DLD1 (cell line): ENCODE measurements around the gene POC1A.
"Not testable (repeated sequence)": the region's sequence is repeated elsewhere in the genome, so short reads cannot be mapped to it uniquely, and the experiment has no call there.

Experiments
- in situ Hi-C: cut with HindIII; loops from 2 replicates; pipeline ENCODE4 v1.10.0; 2017; ENCODE audit warnings: low sequenced_read_pairs

The POC1A gene

DNA sequence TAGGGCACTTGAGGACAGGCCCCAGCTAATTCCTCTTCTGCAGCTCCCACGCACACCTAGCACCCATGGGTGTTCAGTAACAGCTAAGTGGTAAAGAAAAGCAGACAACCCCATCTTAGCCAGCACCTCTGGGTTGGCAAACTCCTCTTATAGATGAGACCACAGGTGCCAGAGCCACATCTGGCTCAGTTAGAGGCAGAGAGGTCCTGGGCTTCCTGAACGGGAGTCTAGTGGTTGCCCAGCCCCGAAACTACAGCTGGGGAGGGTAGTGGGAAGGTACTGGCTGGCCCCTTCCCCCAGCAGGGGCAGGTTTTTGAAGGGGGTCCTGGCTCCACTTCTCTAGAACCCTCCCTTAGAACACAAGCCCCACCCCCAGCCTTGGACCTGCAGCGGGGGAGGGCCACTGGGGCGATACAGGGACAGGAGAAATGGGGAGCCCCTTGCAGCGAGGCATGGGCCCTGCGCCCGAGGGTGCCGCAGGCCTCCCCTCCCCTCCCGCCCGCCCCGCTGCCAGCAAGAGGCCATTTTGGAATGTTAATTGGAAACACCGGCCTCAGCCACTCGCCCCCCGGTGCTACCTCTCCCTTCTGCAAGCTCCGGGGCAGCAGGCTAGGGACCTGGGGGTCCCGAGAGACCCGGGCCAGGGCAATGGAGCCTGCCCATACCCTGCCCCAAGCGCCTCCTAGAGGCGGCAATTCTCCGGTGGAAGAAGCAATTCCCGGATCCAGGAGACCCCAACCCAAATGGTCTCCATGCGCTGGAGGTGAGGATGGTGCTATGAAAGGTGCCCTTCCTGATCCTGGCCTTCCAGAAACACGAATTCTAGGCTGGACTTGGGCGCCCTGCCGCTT lies 99.3 kb downstream of the POC1A start:
- in situ Hi-C loops: no loop called here

DNA sequence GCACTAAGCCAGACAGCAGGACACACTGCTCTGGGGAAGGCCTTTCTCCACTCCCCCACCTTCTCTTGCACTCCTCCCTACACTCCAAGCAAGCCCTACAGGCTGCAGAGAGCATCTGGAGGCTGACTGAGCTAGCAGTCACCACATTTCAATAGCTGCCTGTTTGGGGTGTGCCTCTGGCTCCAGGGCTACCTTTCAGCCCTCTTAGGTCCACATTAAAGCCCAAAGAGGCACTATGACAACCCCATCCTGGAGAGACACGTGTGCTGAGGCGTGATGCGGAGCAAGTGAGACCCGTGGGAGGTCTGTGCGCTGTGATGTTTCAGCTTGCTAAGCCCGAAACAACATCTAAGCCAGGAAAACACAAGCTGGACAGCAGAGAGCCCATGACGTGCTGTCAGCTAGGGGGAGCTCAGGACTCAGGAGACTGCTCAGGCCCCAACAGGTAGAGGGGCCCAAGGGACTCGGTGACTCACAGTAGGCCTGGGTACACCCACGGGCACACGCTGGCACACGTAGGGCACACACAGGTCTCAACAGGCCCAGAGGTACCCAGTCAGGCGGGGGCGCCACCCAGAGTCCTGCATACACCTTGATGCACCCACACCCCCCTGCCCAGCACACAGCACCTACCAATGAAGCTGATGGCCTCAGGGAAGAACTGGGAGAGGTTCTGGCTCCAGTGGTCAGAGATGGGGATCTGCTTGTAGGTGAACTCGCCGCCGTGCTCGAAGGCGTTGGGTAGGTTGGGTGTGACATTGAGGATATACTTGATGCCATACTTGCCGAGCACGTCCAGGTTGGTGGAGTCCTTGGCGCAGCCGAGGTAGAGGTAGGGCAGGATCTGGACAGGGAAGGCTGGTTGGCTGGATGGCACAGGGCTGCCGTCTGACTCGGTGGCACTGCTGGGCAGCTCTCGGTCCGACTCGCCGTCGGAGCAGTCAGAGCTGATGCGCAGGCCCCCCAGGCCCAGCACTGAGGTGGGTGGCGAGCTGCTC lies 100.6 kb downstream of the POC1A start:
- in situ Hi-C loops: no loop called here

DNA sequence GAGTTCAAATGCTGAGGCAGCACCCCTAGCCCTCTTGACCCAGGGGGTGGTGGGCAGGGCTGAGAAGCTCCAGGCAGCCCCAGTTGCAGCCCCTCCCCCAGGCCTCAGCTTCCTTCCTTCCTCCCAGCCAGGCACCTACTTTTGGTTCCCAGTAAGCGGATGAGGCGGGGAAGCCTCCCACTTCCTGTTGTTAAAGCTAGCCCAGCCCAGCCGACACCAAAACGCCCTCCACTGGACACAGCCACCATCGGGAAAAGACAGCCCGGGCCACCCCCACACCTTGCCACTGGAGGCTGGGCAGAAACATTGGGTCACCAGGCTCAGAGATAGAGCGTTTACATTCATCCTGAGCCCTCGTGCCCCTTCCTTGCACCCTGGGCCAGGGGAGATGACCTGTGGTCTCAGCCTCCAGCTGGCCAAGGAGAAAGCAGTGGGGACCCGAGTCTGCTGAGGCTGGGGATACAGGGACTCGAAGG lies 101.4 kb downstream of the POC1A start:
- in situ Hi-C loops: no loop called here

DNA sequence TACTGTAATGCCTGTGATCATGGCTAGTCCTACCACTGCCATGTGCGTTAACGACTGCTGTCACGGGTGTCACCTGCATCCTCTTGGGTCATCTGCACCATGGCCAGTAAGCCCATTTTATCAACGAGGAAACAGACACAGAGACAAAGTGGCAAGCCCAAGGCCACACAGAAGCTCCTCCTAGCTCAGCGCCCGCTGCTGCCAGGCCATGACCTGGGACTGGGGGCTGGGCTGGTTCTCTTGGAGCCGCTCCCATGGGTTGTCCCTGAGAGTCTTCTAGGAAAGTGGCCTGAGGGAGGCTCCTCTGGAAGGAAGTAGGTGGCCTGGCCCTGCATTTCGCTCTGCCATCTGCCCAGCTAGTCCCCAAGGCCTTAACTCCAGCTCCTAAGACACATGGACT lies 102.8 kb downstream of the POC1A start:
- in situ Hi-C loops: no loop called here

DNA sequence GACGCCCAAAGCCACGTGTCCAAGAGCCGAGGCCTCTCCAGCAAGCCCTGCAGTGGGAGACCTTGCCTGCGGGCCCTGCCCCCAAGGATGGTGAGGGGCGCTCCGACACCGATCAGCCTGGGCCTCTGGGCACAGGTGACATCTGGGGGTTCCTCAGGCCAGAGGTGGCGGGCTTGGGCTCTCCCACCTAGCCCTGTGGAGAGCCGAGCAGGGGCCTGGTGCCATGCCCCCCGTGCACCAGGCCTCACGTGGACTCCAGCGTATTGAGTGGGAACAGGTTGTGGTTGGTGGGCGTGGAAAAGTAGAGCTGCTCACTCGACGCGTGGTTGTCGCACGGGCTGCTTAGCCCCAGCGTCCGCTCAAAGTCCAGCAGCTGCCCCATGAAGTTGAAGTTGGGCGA lies 103.7 kb downstream of the POC1A start:
- in situ Hi-C loops: no loop called here

DNA sequence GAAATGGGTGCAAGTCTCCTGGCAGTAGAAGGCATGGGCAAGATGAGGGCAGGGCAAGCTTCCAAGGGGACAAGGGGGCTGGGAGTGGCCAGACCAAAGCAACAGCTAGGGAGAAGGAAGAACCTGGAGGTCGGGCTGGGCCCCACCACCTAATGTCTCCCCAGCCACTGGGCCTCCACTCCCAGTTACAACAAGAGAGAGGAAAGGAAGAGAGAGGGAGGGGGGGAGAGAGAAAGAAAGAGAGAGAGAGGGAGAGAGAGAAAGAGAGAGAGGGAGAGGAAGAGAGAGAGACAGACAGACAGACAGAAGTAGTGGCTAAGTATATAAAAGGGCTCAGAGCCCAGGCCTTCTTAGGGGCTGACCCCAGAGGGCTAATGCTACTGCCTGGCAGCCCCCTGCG lies 104.7 kb downstream of the POC1A start:
- in situ Hi-C loops: loop anchor here (5.0 kb wide), 1 partner anchor 103 kb away; the partner anchor contains the start of gene POC1A

DNA sequence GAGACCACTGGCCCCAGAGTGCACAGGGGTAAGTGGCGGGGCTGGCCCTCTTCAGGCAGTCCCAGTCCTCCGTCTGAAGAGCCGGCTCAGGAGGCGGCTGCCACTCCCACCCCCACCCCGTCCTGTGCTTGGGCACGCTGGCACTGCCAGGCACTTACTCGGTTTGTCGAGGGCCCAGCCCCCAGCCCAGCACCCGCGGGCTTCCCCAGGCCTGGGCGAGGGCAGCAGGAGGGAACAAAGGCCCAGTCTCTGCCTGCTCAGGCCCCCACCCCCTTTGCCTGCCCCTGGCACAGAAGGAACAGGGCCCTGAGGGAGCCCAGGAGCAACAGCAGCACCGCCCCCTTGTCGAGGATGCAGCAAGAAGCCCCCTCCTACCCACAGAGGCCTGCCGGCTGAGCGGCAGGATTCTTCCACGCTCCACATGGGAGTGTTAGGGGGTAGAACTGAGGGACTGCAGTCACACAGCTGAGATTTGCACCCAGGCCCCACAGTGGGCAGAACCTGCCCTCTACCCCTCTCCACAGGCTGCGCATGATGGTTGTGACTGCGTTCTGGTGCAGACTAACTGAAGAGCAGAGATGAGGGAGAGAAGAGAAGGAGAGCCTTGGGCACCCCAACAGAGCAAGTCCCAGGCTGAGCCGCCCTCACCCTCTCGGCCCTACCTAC lies 106.8 kb downstream of the POC1A start:
- in situ Hi-C loops: loop anchor here (5.0 kb wide), 1 partner anchor 105 kb away; the partner anchor contains the start of gene POC1A

DNA sequence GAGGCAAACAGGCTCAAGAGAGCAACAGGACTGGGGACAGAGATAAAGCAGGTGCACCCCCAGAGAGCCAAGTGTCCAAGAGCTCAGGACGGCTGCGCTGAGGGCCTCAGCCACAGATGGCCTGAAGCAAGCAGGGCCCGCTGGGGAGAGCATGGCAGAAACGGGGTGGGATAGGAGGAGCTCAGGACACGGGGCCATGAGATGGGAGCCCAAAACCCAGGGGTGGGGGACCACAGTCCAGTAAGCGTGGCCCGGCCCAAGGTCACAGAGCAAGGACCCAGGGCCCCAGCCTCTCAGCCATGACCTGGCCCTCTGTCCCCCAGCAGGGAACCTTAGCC lies 107.4 kb downstream of the POC1A start:
- in situ Hi-C loops: loop anchor here (5.0 kb wide), 1 partner anchor 105 kb away; the partner anchor contains the start of gene POC1A

DNA sequence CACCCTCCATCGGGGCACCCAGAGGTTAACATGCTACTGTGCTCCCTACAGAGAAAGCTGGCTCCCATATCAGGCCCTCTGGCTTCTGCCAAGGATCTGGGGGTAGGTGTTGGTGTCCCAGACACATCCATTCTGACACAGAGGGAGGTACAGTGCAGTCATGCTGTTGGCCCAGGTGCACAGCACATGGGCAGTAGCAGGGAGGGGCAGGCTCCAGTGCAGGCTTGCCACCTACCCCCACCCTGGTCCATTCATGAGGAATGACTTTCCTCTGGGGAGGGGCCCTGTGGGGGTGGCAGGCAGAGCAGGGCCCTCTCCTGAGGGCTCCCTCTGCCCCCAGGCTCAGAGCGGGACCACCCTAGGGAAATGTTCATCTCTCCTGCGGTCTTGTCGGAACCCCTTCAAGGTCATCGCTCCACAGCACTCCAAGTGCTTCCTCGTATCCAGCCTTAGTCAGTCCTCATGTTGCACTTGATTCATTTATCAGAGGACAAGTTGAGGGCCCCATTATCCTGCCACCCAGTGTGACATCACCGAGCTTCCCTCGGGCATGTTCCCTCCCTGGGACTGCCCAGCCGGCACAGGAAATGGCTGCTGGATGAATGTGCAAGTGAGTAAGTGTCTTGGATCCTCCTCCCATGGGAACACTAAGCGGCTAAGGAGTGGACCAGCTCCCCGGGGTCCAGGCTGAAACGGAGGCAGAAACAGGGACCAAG lies 107.9 kb downstream of the POC1A start:
- in situ Hi-C loops: loop anchor here (5.0 kb wide), 1 partner anchor 106 kb away; the partner anchor contains the start of gene POC1A

DNA sequence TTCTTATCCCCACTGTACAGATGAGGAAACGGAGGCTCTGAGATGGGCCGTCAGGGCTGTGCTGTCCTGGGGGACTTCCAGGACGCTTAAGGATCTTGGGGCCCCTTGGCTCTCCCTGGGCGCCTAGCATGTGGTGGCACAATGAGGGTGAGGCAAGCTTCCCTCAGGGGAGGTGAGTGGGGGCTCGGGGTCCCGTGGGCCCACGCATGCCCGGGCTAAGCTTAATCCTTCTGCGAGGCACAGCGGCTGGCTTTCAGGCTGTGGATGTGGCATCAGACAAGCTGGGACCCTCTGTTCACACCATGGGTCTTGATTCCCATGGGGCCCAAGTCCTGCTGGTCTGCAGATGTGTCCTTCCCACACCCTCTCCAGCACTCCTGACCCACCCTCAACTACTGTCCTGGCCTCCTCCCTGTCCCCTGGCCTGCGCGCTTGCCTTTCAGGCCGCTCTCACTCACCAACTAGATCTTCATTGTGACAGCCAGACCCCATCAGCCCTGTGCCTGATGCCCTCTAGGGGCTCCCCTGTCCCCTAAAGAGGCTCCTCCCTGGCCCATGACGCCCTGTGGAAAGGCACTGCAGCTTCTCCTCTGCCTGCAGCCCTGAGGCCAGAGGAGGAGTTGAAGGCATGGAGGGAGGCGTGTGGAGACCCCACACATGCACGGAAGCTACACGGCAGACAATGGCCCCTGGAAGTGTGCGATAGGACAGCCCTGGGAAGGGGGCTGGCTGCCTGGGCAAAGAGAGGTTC lies 109.2 kb downstream of the POC1A start:
- in situ Hi-C loops: loop anchor here (5.0 kb wide), 1 partner anchor 107 kb away; the partner anchor contains the start of gene POC1A

DNA sequence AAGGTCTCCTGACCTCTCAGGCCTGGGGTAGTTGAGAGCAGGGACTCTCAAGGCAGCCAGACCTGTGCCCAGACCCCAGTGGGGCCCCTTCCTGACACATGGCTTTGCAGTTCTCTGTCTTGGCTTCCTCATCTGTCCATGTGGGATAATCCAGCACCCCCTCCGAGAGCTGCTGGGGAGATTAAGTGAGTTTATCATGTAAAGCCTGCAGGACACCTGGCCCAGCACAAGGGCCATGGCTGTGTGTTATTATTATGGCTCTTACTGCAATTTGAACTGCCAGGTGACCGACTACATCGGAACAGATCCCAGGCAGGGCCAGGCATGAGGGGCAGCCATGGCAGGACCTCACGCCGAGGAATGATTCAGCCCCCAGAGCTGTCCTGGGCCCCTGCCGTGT lies 110.5 kb downstream of the POC1A start:
- in situ Hi-C loops: no loop called here

DNA sequence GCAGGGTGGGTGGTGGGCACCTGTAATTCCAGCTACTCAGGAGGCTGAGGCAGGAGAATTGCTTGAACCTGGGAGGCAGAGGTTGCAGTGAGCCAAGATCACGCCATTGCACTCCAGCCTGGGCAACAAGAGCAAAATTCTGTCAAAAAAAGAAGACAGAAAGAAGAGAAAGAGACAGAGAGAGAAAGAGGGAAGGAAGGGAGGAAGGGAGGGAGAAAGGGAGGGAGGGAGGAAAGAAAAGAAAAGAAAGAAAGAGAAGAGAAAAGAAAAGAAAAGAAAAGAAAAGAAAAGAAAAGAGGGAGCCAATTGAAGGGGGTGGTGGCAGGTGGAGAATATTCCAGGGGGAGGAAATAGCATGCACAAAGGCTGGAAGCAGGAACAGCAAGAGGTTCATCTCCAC lies 111.2 kb downstream of the POC1A start:
- in situ Hi-C loops: not testable (repeated sequence)

DNA sequence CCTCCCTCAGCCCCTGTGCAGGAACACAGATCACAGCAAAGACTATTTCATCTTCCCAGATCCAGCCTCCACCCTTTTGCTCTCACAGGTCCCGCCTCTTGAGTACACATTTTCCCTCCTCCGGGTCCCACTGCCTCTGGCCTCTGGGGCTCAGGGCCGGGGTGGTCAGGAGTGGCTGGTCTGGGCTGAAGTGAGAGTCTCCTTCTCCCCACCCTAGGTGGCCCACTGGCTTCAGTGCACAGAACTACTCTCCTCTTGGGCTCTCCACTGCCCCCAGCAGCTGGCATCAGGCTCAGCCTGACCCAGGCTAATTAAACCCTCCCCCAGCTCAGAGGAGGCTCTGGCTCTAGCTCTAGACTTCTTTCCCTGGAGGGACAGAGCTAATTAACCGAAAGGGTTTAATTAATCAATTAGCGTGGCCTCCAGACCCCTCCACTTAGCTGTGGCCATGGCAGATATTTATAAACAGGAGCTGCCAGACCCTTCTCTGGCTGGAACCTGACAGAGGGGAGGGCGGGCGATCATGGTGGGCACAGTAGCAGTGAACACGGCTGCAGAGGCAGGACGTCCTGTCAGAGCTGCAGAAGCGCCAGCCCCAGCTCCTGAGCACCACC lies 113.0 kb downstream of the POC1A start:
- in situ Hi-C loops: no loop called here

DNA sequence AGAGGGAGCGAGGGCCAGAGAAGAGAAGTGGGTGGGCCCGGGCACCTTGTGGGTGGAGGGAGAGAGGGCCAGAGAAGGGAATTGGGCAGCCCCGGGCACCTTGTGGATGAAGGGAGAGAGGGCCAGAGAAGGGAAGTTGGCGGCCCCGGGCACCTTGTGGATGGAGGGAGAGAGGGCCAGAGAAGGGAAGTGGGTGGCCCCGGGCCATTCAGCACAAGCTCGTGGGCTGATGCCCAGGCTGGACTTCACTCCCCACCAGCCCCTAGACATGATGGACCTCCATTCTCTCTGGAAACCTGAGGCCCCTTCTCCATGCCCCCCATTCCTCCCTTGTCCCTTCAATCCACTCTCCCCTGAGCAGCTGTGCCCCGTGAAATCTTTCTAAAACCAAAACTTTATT lies 113.6 kb downstream of the POC1A start:
- in situ Hi-C loops: no loop called here

DNA sequence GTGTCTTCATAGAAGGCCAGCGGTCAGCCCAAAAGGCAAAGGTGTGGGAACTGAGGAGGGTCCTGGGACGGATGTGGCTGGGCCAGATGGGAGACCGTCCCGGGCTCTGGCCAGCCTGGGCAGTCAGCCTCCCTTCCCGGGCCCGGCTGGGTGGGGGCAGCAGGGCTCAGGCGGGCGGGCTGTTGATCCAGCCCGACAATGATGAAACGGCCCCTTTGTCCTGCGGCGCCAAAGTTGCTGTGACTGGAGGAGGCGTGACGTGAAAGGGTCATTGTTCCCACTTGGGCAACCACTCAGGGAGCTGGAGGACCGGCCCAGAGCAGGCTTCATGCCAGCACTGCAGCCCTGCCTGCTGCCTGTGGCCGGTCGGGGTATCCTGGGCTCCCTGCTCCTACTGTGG lies 114.4 kb downstream of the POC1A start:
- in situ Hi-C loops: no loop called here

DNA sequence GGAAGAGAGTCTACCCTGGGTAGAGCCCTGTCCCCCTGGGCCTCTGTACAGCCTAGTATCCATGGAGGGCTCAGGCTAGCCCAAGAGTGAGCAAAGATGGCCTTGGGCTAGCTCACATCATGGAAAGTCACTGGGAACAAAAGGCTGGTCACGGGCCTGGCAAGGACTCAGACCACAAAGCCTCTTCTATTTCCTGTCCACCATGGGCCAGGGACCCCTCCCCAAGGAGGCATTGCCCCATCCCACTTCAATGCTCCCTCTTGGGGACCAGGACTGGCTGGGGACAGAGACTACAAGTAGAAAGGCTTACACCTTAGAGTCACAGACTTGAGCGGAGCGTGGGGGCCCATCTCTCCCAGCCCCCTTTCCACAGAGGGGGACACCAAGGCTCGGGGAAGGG lies 114.8 kb downstream of the POC1A start:
- in situ Hi-C loops: no loop called here

DNA sequence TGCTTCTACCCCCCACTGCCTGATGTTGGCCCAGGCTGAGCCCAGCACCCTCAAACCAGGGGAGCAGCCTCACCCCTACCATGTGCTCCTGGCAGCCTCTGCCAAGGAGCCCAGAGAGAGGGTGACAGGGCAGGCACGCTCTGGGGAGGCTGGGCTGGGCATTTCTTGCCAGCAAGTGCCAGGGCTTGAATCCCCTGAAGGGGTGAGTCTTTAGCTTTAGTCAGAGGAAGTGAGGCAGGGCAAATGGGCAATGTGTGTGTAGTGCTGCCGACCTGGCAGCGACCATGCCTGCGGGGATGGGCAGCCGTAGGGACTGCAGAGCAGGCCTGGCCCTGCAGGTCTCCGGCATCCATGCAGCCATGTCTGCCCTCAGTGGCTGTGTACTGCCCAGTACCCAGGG lies 116.0 kb downstream of the POC1A start:
- in situ Hi-C loops: no loop called here

DNA sequence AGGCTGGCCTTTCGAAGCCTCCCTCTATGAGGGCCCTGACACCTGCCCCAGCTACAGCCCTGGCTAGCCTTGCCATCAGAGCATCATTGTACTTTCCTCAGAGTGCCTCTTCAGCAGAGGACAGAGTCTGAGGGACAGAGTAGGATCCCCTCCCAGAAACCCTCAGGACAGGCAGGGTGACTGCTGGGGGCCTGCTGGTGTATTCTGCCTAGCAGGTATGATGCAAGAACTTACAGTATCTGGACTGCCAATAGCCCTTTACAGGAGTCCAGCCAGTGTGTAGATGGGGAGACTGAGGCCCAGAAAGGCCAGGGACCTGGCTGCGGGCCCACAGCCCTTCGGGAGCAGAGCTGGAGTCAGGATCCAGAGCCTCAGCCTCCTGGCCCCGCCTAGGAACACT lies 116.9 kb downstream of the POC1A start:
- in situ Hi-C loops: no loop called here

DNA sequence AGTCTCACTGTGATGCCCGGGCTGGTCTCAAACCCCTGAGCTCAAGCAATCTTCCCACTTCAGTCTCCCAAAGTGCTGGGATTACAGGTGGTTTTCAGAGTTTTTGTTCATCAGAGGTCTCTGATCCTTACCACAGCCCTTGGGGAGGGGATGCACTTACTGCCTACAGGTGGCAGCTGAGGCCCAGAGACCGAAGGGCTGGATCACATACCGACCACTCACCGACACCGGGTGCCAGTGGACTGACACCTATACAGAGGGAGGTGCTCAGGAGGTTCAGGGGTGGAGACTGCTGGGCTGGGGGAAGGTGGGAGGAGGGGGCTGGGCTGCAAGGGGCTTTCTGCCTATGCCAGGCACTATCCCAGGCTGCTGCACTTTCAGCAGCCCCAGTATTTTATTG lies 117.4 kb downstream of the POC1A start:
- in situ Hi-C loops: no loop called here
